Measurements from ENCODE around the gene FAIM2. TPM values are rescaled to one million over a fixed set of nuclear protein-coding genes. Genes with fewer than 3 reads are reported as not detected.

FAIM2 gene
- polyA plus RNA-seq, 10 donors: 5.3 to 14.0 (median 7.7) TPM

DNA sequence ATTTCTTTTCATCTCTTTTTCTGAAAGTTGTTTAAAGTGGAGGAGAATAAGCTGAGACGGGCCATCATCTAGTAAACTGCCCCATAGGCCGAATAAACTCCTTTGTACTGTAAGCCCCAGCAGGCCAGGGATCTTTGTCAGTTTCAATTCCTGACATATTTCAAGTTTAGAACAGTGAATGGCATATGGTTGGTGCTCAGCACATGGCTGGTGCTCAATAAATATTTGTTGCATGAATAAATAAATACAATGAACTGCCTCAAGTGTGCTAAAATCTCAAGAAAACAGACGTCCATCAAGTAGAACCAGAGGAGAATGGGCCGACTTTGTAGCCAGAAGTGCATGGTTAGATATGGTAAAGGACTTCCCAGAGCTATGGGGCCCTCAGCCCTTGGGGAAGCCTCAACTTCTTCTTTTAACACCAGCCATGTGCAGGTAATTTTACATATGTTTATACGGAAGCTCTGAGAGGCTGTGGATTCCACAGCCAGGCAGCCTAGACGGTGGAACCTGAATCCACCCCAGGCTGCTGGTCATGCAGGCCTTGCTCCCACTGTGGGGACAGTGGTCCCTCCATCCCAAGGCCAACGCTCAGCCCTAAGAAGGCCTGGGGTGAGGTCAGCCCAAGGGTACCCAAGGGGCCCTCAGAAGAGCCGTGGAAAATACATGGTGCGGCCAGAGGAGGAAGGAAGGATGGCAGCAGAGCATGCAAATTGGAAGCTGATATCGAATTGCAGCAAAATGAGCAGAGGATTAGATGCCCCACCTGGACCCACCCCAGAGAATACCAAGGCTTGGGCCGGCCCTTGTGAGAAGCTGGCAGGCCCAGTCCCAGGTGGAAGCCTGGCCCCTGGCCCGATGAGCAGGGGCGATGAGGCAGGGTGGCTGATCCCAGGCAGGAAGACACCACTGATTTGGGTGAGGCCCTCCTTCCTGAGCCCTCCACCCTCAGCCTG lies 38.1 kb upstream of the FAIM2 start:
- DNase-seq: no peak

DNA sequence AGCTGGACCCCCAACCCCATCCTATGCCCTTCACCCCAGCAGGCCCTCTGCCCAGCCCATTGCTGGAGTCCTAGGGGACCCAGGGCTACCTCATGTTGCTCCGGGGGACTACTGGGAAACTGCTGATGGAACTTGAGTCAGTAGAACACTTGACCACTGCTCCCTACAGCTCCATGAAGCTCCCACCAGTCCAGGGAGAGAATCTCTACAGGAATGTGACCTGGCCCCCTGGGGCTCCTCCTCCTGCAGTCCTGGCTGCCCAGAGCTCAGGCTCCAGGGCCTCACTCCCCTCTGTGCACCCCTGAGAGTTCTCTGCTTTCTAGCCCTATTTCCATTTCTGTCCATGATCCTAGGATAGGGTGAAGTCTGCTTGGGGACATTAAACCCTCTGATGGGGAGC lies 36.0 kb upstream of the FAIM2 start:
- DNase-seq: no peak

DNA sequence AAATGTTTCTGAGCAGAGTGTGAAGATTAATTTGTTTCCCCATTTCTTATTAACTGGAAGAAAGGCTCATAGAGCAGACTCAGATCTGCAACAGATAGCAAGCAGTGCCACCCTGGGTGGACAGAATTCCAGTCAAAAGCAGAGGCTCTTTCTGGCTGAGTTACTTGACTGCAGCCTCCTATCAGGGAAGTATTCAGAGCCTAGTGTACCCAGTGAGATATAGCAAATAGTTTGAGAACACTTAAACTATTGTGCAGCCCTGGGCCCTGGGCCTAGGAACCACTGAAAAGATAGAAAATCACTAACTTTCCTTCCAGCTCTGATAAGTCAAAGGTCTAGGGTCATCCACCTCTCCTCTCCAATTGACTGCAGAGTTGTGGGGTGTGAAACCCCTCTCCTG lies 35.6 kb upstream of the FAIM2 start:
- DNase-seq: no peak

DNA sequence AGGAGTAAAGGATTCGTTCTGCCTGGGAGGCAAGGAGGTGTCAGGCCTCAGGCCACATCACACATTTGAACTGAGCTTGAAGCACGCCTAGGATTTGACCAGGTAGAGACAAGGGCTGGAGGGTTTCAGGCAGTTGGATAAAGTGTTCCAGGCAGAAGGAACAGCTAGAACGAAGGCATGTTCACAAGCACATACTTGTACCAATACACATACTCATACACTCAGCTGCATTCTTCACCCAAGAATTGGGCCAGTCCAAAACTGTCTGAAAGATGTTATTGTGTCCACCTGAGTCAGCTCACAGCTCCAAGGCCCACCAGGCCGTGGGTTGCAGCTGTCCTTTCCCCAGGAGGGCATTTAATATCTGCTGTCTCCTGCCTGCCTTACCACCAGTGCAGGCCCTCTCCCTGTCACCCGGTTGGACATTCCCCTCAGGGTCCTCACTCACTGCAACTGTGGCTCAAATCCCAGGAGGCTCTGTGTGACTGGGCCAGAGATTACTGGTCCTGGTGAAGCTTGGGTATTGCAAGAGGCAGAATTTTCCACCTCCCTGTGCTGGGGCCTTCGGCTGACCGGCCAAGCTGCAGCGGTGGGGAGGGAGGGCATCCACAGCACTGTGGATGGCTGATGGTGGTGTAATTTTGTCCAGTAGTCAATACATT lies 34.1 kb upstream of the FAIM2 start:
- DNase-seq: no peak

DNA sequence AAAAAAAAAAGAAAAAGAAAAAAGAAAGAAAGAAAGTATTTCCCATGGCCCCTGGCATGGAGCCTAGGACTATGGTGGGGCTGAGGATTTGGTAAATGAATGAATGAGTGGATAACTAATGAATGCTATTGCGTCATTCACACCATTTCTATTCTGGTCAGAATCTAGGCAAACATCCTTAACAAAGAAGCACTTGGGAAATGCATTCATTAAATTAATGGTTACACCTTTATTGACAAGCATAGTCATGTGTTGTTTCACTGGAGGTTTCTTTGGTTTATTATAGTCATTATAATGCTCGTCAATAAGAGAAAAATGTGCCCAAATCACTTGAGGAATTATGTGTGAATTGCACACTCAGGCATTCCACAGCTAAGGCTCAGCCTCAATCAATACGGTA lies 33.2 kb upstream of the FAIM2 start:
- no peak for DNase-seq

DNA sequence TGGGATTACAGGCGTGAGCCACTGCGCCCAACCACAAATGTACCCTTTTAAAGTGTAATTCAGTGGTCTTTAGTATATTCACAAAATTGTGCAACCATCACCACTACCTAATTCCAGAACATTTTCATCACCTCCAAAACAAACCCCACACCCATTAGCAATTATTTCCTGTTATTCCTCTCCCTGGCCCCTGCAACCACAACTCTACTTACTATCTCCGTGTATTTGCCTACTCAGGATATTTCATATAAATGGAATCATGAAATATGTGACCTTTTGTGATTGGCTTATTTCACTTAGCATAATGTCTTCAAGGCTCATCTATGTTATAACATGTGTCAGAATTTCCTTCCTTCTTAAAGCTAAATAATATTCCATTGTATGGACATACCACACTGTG lies 30.8 kb upstream of the FAIM2 start:
- no peak for DNase-seq

DNA sequence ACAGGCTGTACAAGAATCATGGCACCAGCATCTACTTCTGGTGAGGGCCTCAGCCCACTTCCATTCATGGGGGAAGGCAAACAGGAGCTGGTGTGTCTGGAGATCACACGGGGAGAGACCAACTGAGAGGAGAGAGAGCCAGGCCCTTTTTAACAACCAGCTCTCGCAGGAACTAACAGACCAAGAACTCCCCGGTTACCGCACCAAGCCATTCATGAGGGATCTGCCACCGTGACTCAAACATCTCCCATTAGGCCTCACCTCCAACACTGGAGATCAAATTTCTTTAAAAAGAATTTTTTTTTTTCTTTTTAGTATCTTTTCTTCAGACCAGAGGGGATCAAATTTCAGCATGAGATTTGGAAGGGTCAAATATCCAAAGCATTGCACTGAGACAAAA lies 30.1 kb upstream of the FAIM2 start:
- DNase-seq: no peak

DNA sequence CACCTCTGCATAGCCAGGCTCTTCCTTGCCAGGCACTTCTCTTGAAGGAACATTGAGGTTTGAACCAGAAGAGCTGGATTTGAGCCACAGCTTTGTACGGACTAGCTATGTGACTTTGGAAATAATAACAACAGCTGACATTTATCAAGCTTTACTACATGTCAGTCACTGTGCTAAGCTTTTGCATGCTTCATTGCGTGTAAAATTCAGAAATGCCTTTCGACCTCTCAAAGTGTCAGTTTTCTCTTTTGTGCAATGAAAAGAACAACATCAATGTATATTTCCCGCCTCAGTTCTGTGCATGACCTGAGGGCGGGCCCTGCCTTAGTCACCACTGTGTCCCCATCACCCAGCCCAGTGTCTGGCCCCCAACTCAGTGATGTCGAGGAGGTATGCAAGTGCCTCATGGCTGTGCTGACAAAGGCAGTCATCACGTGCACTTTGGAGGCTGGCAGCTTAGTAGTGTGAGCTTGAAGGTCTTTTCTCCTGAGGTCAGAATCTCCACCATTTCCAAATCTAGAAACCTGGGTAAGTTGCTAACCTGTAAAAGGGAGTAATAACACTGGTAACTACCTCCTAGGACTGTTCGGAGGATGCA lies 28.9 kb upstream of the FAIM2 start:
- no peak for DNase-seq

DNA sequence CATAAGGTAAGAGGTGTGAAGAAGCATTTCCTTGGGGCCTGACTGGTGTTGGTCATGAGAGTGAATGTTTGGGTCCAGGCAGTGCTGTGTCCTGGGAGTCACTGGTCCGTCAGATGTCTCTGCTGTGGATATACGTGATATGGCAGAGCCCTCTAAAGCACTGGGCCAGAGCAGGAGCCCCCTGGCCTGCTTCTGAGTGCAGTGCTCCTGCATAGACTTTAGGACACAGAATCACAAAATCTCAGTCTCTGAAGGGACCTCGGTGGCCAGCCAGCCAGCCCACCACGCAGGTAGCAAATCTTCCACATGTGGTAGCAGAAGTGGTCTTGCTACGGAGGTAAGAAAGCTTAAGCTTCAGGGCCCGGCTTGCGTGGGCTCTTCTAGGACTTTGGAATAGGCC lies 28.3 kb upstream of the FAIM2 start:
- DNase-seq: no peak

DNA sequence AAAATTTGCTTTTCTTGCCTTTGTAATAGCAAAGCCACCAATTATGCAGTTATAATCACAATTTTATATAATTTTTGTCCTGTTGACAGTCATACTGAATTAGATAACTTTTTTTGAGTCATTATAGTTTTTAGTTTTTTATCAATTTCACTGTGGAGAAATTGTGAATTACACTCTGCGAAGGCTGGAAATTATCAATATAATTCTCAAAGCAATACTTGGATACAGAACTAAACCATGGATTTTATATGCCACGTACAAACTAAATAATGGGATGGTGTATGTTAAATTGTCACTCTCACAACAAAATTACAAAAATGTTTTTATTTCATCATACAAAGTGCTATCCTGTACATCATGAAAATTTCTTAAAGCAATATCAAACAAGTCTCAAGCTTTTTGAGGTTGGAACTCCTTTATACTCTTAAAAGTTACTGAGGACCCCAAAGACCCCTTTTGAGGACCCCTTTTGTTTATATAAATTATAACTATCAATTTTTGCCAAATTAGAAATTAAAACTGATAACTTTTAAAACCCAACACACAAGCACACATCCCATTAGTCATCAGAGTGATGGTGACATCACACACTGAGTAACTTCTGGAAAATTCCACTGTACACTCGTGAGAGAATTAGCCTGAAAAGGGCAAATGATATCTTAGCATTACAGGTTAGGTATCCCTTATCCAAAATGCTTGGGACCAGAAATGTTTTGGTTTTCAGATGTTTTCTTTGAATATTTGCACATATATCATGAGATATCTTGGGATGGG lies 27.0 kb upstream of the FAIM2 start:
- no peak for DNase-seq

DNA sequence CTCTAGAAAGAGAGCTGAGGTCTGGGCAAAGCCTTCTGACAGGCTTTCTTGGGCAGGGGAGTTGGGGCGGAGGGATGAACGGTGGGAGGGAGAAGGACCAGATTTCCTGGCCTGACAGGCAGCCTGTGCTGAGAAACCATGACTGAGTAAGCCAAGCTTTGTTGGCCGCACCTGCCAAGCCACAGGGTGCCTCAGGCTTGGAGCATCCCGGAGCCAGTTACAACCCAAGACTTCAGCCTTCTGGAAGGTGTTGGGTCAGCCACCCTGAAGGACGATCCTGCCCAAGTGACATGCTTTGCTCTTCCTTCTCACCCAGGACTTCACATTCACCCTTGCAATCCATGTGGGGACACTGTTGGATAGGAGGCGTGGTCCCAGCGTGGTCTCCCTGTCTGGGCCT lies 25.9 kb upstream of the FAIM2 start:
- DNase-seq: no peak

DNA sequence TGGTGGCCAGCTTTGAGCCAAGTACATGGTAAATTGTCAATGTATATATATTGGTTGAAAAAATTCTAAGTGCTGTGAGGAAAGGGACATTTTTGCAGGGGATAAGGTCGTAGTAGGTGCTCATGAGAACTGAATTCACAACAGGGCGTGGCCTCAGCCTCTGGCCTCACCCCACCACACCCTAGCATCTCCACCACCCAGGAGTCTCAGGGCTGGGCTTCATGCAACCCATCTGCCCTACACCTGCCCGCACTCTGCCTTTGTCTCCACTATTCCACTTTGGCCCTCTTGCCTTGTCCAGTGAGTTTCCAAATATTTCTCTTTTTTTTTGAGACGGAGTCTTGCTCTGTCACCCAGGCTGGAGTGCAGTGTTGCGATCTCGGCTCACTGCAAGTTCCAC lies 24.8 kb upstream of the FAIM2 start:
- DNase-seq: no peak

DNA sequence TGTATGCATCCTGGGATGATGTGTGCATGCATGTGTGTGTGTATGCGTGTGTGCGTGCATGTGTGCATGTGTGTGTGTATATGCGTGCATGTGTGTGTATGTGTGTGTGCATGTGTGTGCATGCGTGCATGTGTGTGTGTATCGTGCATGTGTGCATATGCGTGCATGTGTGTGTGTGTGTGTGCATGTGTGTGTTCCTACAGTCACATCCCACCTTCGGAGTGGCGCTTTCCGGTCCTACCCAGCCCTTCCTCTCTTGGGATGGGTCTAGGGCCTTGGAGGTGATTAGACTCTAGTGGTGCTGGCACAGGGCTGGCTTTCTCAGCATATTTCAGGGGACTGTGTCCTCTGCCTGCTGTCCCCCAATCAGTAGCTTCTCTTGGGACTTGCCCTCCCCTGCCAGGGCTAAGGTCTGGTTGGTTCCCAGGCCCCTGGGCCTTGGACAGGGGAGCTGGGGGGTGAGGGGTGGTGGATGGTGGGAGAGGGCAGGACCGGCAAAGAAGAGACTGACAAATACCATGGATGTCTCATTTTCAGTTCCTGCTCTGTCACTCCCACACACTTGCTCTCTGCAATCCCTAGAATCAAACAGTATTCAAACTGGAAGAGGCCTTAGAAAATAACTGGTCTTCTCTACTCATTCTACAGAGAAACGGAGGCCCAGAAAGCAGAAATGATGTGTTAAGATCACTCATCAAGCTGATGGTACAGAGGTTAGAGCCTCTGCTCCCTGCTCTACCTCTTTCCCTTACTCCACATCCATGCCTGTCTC lies 21.9 kb upstream of the FAIM2 start:
- DNase-seq: no peak

DNA sequence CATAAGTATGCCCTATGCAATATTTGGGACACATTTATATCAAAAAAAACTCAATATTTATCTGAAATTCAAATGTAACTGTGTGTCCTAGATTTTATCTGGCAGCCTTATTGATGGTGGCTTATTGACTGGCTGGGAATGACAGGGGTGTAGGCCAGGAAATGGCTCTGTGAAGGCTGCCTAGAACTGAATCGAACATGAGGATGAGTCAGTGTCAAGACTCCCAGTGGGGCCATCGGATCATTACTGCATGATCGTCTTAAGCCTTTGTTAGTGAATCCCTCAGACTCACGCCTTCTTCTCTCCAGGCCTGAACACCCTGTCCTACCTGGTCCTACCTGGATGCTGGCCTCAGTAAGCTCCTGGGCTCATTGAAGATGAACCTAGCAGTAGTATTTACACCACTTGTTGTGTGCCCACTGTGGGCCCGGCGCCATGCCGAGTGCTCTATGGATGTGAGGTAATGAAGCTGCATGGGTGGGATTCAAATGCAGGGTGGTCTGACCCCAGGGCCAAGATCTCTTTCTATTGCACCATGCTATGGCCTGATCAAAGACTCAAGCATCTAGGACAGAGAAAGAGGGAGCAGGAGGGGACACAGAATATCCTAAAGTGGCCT lies 21.0 kb upstream of the FAIM2 start:
- peak in 1 of 3 donors; percentile 31 for DNase-seq

DNA sequence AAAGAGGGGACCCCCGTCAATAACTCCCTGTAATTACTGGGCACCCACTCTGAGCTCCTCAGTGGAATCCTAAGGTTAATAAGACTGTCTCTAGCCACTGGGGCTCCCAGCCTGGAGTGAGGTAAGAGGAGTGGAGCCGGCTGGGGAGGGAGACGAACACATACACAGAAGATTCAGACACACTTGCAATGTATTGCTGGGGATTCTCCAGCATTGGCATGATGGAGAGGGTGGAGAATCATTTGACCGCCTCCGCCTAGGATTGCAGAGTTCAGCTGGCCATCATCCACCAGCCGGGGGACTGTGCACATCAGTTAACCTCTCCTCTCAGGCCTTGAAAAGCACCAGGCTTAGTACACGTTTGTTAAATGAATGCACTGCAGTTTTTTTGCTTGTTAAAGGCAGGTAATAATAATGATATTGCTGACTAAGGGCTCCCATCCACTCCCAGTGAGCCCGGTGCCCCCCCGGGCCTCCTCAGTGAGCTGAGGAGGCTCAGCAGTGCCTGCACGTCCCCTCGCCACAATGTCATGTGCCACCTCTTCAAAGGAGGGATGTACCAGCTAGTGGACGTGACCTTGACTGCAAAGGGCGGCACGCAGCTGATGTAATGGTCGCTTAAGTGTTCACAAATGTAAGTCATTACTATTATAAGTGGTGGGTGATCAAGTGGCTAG lies 20.3 kb upstream of the FAIM2 start:
- peak in 1 of 3 donors; percentile 35 for DNase-seq

DNA sequence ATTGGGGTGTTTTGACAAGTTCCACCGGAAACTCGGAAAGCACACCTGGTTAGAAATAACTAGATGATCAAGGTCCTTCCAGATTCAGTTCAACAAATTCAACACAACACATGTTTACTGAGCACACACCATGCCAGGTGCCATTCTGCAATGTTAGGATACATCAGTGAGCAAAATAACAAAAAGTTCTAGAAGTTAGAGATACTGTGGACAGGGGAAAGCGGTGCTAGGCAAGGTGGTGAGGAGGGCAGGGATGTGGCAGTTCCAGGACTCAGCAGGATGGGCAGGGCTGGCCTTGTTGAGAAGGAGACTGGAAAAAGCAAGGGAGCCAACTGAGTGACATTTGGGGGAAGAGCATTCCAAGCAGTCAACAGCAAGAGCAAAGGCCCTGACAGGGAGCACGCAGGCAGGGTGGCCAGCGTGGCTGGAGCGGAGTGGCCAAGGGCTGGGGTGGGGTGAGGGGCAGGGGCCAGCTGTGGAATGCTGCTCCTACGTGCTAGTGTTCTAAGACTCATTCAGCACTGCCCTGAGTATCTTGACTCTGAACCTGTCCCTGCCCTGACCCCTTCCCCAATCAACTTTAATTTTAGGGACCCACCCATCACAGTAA lies 19.4 kb upstream of the FAIM2 start:
- no peak for DNase-seq

DNA sequence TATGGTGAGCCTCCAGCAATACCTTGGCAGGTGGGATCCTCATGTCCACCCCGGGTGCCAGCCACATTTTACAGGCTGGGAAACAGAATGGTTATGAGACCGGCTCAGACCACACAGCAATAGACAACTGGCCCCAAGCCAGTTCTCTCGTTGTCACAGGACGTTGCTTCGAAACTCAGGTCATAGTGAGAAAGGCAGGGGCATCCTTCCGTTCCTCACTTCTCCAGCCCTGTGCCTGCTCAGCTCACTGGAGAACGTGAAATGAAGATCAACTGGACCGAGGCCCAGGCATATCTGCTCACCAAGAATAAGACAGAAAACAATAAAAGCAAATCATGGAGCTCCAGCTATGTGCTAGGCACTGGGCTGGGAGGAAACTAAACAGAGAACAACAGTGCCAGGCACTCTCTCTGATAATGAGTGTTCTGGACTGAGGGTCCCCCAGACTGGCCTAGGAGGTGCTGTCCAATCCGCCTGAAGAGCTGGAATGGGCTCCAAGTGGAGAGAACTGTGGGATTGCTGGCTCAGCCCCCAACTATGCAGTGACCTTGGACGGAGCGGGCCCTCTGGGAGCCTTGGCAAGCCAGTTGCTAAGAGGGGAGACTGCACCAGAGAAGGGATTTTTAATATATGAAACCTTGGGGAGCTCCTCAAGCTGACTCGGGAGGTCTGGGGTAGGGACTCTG lies 18.8 kb upstream of the FAIM2 start:
- DNase-seq: peak in 1 of 3 donors; percentile 60

DNA sequence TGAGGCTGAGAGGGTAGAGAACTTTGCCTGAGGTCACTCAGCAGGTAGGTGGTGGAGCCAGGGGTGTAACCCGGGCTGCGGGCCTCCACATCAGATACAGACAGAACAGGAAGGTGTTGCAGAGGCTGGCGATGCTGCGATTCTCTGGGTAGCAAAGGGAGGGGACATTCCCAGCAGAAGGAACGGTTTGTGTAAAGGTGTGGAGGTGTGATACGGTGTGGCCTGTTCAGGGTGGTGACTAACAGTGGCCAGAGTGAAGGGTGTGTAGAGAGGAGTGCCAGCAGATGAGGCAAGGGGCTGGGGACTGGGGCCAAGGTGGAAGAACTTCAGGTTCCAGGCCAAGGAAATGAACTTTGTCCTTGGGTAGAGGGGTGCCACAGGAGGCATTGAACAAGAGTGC lies 18.2 kb upstream of the FAIM2 start:
- DNase-seq: no peak

DNA sequence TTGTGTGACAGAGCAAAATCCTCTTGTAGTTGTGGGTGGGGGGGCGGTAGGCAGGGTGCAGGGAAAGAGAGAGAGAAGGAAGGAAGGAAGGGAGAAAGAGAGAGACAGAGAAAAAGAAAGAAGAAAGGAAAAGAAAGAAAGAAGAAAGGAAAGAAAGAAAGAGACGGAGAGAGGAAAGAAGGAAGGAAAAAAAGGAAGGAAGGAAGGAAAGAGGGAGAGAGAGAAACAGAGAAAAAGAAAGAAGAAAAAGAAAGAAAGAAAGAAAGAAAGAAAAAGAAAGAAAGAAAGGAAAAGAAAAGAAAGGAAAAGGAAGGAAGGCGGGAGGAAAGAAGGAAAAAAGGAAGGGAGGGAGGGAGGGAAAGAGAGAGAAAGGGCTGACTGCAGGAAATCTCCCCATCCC lies 17.6 kb upstream of the FAIM2 start:
- DNase-seq: no peak

Data from muscle of back (tissue), 11 donors.